K562 (cell line): Measurements from ENCODE around the gene SYK. TPM values are rescaled to one million over a fixed set of nuclear protein-coding genes. Genes with fewer than 3 reads are reported as not detected.

Source experiments
- ATAC-seq: fragments of 200-7000 bp; cut with Tn5 transposase; 3 replicates; pipeline ENCODE4 v1.9.1; 2020; ENCODE audit warnings: moderate library complexity
- BruUV-seq: library from RNA; stranded (reverse); fragments of 400-500 nt; replicated peaks from 2 replicates; lab custom pipeline; 2021; lab: Mats Ljungman, UMichigan
- CTCF ChIA-PET: fragments of 300-600 bp; formaldehyde crosslinking; extraction: SDS; loops from one replicate; lab custom pipeline; 2021; ENCODE audit warnings: low intra/inter-chr PET ratio; lab: Yijun Ruan, JAX
- POLR2A ChIA-PET: fragments of 300-600, 350-650 bp; sonication (Branson Sonifier 250); formaldehyde crosslinking; extraction: SDS; loops from one replicate; lab custom pipeline; 2021; ENCODE audit warnings: antibody characterized with exemption, inconsistent platforms; lab: Yijun Ruan, JAX
- DNase-seq, 4 experiments: peaks; one replicate each; pipeline versions ENCODE4 v3.0.0 to v3.0.0-alpha.2; 2011 to 2018; ENCODE audit warnings: low spot score in 3 of 4, mixed read lengths in 3 of 4; ENCODE audit errors: extremely low read depth in 1 of 4
- FAIRE-seq: peaks from 2 replicates; lab custom pipeline; 2011; peaks lifted over from hg19 to GRCh38; lab: Jason Lieb, UNC
- H2AFZ ChIP-seq: 2 replicates; pipeline ENCODE4 v1.6.0; 2011; ENCODE audit warnings: low read depth, low read length, control low read depth, inconsistent platforms
- H3K27ac ChIP-seq: fragments of 200-600 bp; 3 replicates; pipeline ENCODE4 v1.8.0; 2011; ENCODE audit warnings: low read depth, mild to moderate bottlenecking, control low read depth, inconsistent platforms, low read length, moderate library complexity, mixed read lengths; ENCODE audit errors: extremely low read depth
- H3K27me3 ChIP-seq, 2 experiments: fragments of 300-600 bp in 1 of 2; 2 replicates in 1 of 2; 3 replicates in 1 of 2; pipeline versions ENCODE4 v1.6.0 to v1.8.0; 2011; ENCODE audit warnings: inconsistent platforms in 2 of 2, low read length in 2 of 2, mild to moderate bottlenecking in 1 of 2, mixed read lengths in 1 of 2, moderate library complexity in 1 of 2; ENCODE audit not compliant: control insufficient read depth in 2 of 2, insufficient read depth in 2 of 2
- H3K36me3 ChIP-seq: fragments of 300-600 bp; 3 replicates; pipeline ENCODE4 v1.8.0; 2011; ENCODE audit warnings: mild to moderate bottlenecking, low read length, inconsistent platforms; ENCODE audit not compliant: control insufficient read depth, insufficient read depth
- H3K4me1 ChIP-seq, 2 experiments: fragments of 200-600 bp in 1 of 2; replicated peaks in 1 of 2; 2 replicates in 1 of 2; 3 replicates in 1 of 2; pipeline versions ENCODE4 v1.5.1 to v1.8.0; 2011; ENCODE audit warnings: inconsistent platforms in 2 of 2, low read length in 2 of 2, mild to moderate bottlenecking in 1 of 2, mixed read lengths in 1 of 2, moderate library complexity in 1 of 2; ENCODE audit not compliant: control insufficient read depth in 2 of 2, insufficient read depth in 2 of 2
- H3K4me2 ChIP-seq: 2 replicates; pipeline ENCODE4 v1.6.1; 2011; ENCODE audit warnings: low read length, control low read depth, inconsistent platforms, mixed read lengths; ENCODE audit not compliant: insufficient read depth
- H3K4me3 ChIP-seq: fragments of 200-600 bp; sonication (generic), shearing (Covaris generic); 2 replicates; pipeline ENCODE4 v1.5.1; 2016; ENCODE audit warnings: control low read depth, inconsistent platforms
- H3K79me2 ChIP-seq: fragments of 200-600 bp; 3 replicates; pipeline ENCODE4 v1.8.0; 2011; ENCODE audit warnings: low read length, inconsistent platforms; ENCODE audit not compliant: control insufficient read depth, insufficient read depth
- H3K9ac ChIP-seq, 2 experiments: 2 replicates each; pipeline versions ENCODE4 v1.6.0 to v1.6.1; 2011; ENCODE audit warnings: low read depth in 2 of 2, low read length in 2 of 2, control low read depth in 1 of 2, inconsistent platforms in 1 of 2, mild to moderate bottlenecking in 1 of 2, mixed read lengths in 1 of 2; ENCODE audit not compliant: insufficient read depth in 1 of 2
- H3K9me1 ChIP-seq: one replicate; pipeline ENCODE4 v1.6.0; 2011; ENCODE audit warnings: inconsistent platforms, mild to moderate bottlenecking, low read length, moderate library complexity; ENCODE audit not compliant: control insufficient read depth, insufficient read depth
- H3K9me3 ChIP-seq: replicated peaks from 2 replicates; pipeline ENCODE4 v1.5.1; 2011; ENCODE audit warnings: low read depth, low read length, inconsistent platforms; ENCODE audit not compliant: control insufficient read depth, insufficient read depth
- H4K20me1 ChIP-seq: replicated peaks from 2 replicates; pipeline ENCODE4 v1.6.1; 2011; ENCODE audit warnings: low read length, inconsistent platforms, mixed read lengths; ENCODE audit not compliant: control insufficient read depth, insufficient read depth
- CEBPG ChIP-seq, 3 experiments: fragments of 200-800 bp in 1 of 3; sonication (Bioruptor generic) in 1 of 3; sonication (generic) in 1 of 3; formaldehyde crosslinking in 1 of 3; IDR thresholded peaks in 2 of 3; conservative IDR thresholded peaks in 1 of 3; 2 replicates each; pipeline versions ENCODE4 v1.6.1 to v1.8.0; 2016 to 2022; ENCODE audit warnings: missing compliant biosample characterization in 2 of 3, missing genetic modification characterization in 2 of 3, mild to moderate bottlenecking in 1 of 3, missing genetic modification reagents in 1 of 3
- CHD4 ChIP-seq: fragments of 200-600 bp; sonication (generic); IDR thresholded peaks from 3 replicates; pipeline ENCODE4 v1.6.1; 2012; ENCODE audit warnings: low read depth, mild to moderate bottlenecking, mixed read lengths, low read length, inconsistent platforms; ENCODE audit not compliant: insufficient read depth, insufficient replicate concordance, poor library complexity, severe bottlenecking
- HNRNPUL1 ChIP-seq: fragments of 200-400 bp; formaldehyde crosslinking; IDR thresholded peaks from 2 replicates; pipeline ENCODE4 v1.6.1; 2017; ENCODE audit warnings: low read length
- MXI1 ChIP-seq: IDR thresholded peaks from 2 replicates; pipeline ENCODE4 v1.6.1; 2011; ENCODE audit warnings: low read depth, mild to moderate bottlenecking, improper control_type of control experiment, low read length
- RAD21 ChIP-seq, 2 experiments: fragments of 250-450 bp in 1 of 2; fragments of 450-650 bp in 1 of 2; sonication (Bioruptor Pico) in 1 of 2; formaldehyde crosslinking in 1 of 2; IDR thresholded peaks in 1 of 2; conservative IDR thresholded peaks in 1 of 2; 2 replicates each; pipeline versions ENCODE4 v1.4.0 to v1.8.0; 2020 to 2022; ENCODE audit warnings: mild to moderate bottlenecking in 2 of 2, moderate library complexity in 1 of 2
- SUPT5H ChIP-seq: fragments of 450-650 bp; IDR thresholded peaks from 2 replicates; pipeline ENCODE4 v1.6.1; 2016
- UBTF ChIP-seq, 2 experiments: IDR thresholded peaks; 2 replicates each; pipeline ENCODE4 v1.6.1; 2012; ENCODE audit warnings: improper control_type of control experiment in 2 of 2, low read depth in 2 of 2, low read length in 2 of 2, borderline replicate concordance in 1 of 2
- ZNF324 ChIP-seq: fragments of 250-450 bp; sonication (Bioruptor Pico); IDR thresholded peaks from 2 replicates; pipeline ENCODE4 v1.4.0; 2020; ENCODE audit warnings: mild to moderate bottlenecking
- ZNF444 ChIP-seq: fragments of 250-450 bp; sonication (Bioruptor Pico); IDR thresholded peaks from 2 replicates; pipeline ENCODE4 v1.4.0; 2020; ENCODE audit warnings: mild to moderate bottlenecking, moderate library complexity
- ZNF778 ChIP-seq: fragments of 450-650 bp; formaldehyde crosslinking; IDR thresholded peaks from 2 replicates; pipeline ENCODE4 v1.4.0; 2020; ENCODE audit warnings: mild to moderate bottlenecking, moderate library complexity
- WGBS: fragments of 100-300 bp; shearing (Covaris generic); methylation state at CpG from one replicate; pipeline ENCODE4 v1.1.6; 2016; ENCODE audit warnings: low coverage, mixed read lengths; ENCODE audit not compliant: insufficient coverage; ENCODE audit errors: missing lambda C conversion rate; 5-methylcytosine and 5-hydroxymethylcytosine counted together
- in situ Hi-C: fragments of 300-500 bp; cut with MboI; formaldehyde crosslinking; loops from 4 replicates; pipeline ENCODE4 v1.15.0; 2018; ENCODE audit warnings: inconsistent platforms, mixed read lengths
- intact Hi-C: fragments of 100-400 bp; cut with micrococcal nuclease; formaldehyde crosslinking; loops from 2 replicates; pipeline ENCODE4 v1.14.2; 2022
- polyA plus RNA-seq, 8 experiments: library from polyadenylated mRNA; depleted of rRNA in 4 of 8; stranded (reverse) in 5 of 8; unstranded in 3 of 8; fragments of >200 nt; fragmentation: Nextera tagmentation in 2 of 8; fragmentation: Illumina TruSeq in 1 of 8; extraction: Ambion mirVana in 2 of 8; extraction: Trizol in 1 of 8; gene quantifications; 2 replicates each; pipeline versions ENCODE4 v1.2.1 to v1.2.3, GENCODE V29; 2011 to 2014; ENCODE audit warnings: inconsistent platforms in 1 of 8, missing spikeins in 1 of 8
- total RNA-seq, 7 experiments: library from RNA; depleted of rRNA in 6 of 7; stranded (reverse); fragments of >200 nt in 6 of 7; fragmentation: Illumina TruSeq in 2 of 7; extraction: Trizol in 2 of 7; gene quantifications; 2 replicates each; pipeline versions ENCODE4 v1.2.1 to v1.2.3, GENCODE V29; 2011 to 2021; ENCODE audit warnings: low replicate concordance in 1 of 7
- TF ChIP-seq, protein P1 (sequence below): sonication (generic); formaldehyde crosslinking; IDR thresholded peaks from 2 replicates; pipeline ENCODE4 v1.8.0; 2022; ENCODE audit warnings: mild to moderate bottlenecking, missing genetic modification reagents
- TF ChIP-seq, protein P2 (sequence below): fragments of 450-650 bp; IDR thresholded peaks from 2 replicates; pipeline ENCODE4 v1.6.1; 2018; ENCODE audit warnings: mild to moderate bottlenecking, low read depth; ENCODE audit not compliant: partially characterized antibody

Gene SYK
- total and polyA plus RNA-seq, 9 of the 15 experiments (the other 6 are each of a cell fraction or from before 2014, with no cell fraction given): 3.9 to 32.7 (median 16.7) TPM

DNA sequence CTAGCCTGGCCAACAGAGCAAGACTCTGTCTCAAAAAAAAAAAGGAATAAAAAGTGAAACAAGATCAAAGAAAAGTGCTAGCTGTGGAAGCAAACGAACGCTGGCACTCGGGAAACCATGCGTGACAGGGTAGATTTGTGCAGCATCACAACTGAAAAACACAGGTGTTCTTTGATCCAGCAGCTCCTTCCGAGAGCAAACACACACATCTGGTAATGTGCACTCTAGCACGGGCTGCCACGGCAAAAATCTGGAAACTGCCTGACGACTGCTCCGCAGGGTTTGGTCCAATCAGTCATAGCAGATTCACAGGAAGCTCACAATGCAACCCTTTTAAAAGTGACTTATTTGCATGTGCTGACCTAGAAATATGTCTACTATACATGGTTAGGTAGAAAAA is 80.0 kb downstream of the SYK start (continued):
- TF ChIP-seq, protein P1, sequence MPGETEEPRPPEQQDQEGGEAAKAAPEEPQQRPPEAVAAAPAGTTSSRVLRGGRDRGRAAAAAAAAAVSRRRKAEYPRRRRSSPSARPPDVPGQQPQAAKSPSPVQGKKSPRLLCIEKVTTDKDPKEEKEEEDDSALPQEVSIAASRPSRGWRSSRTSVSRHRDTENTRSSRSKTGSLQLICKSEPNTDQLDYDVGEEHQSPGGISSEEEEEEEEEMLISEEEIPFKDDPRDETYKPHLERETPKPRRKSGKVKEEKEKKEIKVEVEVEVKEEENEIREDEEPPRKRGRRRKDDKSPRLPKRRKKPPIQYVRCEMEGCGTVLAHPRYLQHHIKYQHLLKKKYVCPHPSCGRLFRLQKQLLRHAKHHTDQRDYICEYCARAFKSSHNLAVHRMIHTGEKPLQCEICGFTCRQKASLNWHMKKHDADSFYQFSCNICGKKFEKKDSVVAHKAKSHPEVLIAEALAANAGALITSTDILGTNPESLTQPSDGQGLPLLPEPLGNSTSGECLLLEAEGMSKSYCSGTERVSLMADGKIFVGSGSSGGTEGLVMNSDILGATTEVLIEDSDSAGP (CRISPR knock-in tag): no peak
- TF ChIP-seq MXI1 (no peak), CEBPG (CRISPR knock-in tag; IDR thresholded peaks at IDR 0.05) (no peak), CEBPG (tag; conservative IDR thresholded peaks at IDR 0.05 in 1 of 2, IDR thresholded peaks at IDR 0.05 in 1 of 2) (no peak), RAD21 (CRISPR knock-in tag; conservative IDR thresholded peaks at IDR 0.05 in 1 of 2, IDR thresholded peaks at IDR 0.05 in 1 of 2) (no peak), ZNF778 (CRISPR knock-in tag) (no peak), ZNF324 (CRISPR knock-in tag) (no peak)

- FAIRE-seq (no peak), ATAC-seq (no peak), DNase-seq (no peak)
- no peak overlapping the region for H3K27ac ChIP-seq
- intact Hi-C loops: no loop called here
- H3K4me2 ChIP-seq: no peak overlapping the region
- peaks cover 4% of the 10 kb centered on the region; the same call in 1 of the 2 replicates for H3K9me3 ChIP-seq
- POLR2A ChIA-PET: no interaction called here
- BruUV-seq: no TSS peak
- H3K9me1 ChIP-seq: no peaks in the 10 kb centered on the region
- no peaks in the 10 kb centered on the region for H3K4me1 ChIP-seq
- H2AFZ ChIP-seq: no peak overlapping the region
- no peak overlapping the region for H3K4me3 ChIP-seq
- peaks cover 28% of the 10 kb centered on the region for H3K36me3 ChIP-seq
- H3K9ac ChIP-seq: no peak overlapping the region
- in situ Hi-C loops: loop anchor here (25.0 kb wide), 1 partner anchor 1296 kb away; no protein-coding TSS in a partner anchor
- no peaks in the 10 kb centered on the region for H3K79me2 ChIP-seq
- no peaks in the 10 kb centered on the region for H4K20me1 ChIP-seq
- no peaks in the 10 kb centered on the region for H3K27me3 ChIP-seq
- CTCF ChIA-PET: no interaction called here
- whole genome bisulfite sequencing: 90% methylated on average over 3 of the region's 4 CpGs
- TF ChIP-seq HNRNPUL1 (no peak), UBTF (IDR thresholded peaks at IDR 0.05; ENCODE audit: borderline replicate concordance in 1 of 2, low read depth in 2 of 2, low read length in 2 of 2) (no peak), SUPT5H (no peak), CHD4 (no peak), ZNF444 (CRISPR knock-in tag) (no peak)
- TF ChIP-seq, protein P2, sequence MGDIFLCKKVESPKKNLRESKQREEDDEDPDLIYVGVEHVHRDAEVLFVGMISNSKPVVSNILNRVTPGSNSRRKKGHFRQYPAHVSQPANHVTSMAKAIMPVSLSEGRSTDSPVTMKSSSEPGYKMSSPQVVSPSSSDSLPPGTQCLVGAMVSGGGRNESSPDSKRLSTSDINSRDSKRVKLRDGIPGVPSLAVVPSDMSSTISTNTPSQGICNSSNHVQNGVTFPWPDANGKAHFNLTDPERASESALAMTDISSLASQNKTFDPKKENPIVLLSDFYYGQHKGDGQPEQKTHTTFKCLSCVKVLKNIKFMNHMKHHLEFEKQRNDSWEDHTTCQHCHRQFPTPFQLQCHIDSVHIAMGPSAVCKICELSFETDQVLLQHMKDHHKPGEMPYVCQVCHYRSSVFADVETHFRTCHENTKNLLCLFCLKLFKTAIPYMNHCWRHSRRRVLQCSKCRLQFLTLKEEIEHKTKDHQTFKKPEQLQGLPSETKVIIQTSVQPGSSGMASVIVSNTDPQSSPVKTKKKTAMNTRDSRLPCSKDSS: no peak
These were observed 81.5 kb downstream of the SYK start for GRCh38 chr9:90882991-90883600.
